Mucosa of descending colon (tissue), 3 donors: Measurements from ENCODE around the gene TRHDE. TPM values are rescaled to one million over a fixed set of nuclear protein-coding genes. Genes with fewer than 3 reads are reported as not detected.

ENCODE experiments used
- ATAC-seq: fragments of 200-7000 bp; cut with Tn5 transposase; one replicate; pipeline ENCODE4 v1.9.1; 2020; ENCODE audit warnings: mild to moderate bottlenecking, moderate library complexity
- DNase-seq, 3 donors: peaks; one replicate each; pipeline ENCODE4 v3.0.0-alpha.2; 2020
- H3K36me3 ChIP-seq: fragments of 200-600 bp; one replicate; pipeline ENCODE4 v1.8.0; 2021; ENCODE audit warnings: low read depth, mild to moderate bottlenecking
- H3K4me1 ChIP-seq: fragments of 200-600 bp; one replicate; pipeline ENCODE4 v1.8.0; 2021; ENCODE audit warnings: low read depth, mild to moderate bottlenecking
- H3K4me3 ChIP-seq: fragments of 200-600 bp; one replicate; pipeline ENCODE4 v1.8.0; 2021; ENCODE audit warnings: mild to moderate bottlenecking
- H3K9me3 ChIP-seq: fragments of 200-600 bp; one replicate; pipeline ENCODE4 v1.8.0; 2021; ENCODE audit warnings: mild to moderate bottlenecking
- intact Hi-C, 2 donors: fragments of 100-400 bp; cut with DNase I in 1 of 2; cut with micrococcal nuclease in 1 of 2; formaldehyde crosslinking; loops; one replicate each; pipeline versions ENCODE4 v1.11.0 to v1.11.1; 2022; cut with DNase I, micrococcal nuclease
- total RNA-seq, 3 donors: library from RNA; stranded (reverse); fragmentation: NEBNext Ultra II Directional in 2 of 3; extraction: Animal tissue kit (Norgen Biotek cat#: 25700) in 2 of 3; gene quantifications; one replicate each; pipeline versions ENCODE4 v1.2.1 to v1.2.4, GENCODE V29; 2021 to 2023
- TF ChIP-seq, protein P1 (sequence below): fragments of 200-600 bp; IDR thresholded peaks from one replicate; pipeline ENCODE4 v1.8.0; 2022; ENCODE audit warnings: antibody characterized with exemption, mild to moderate bottlenecking
- donor health status: DM: no; HTN: no; CAD: no; lungs with moderate emphysema.
- donor health status: DM: no; HTN: no; CAD: no.
- donor health status: DM: no; HTN: yes; CAD: no.

TRHDE gene
- total RNA-seq, 3 donors from 2014 or later: 4.7 to 11.2 (median 6.2) TPM

DNA sequence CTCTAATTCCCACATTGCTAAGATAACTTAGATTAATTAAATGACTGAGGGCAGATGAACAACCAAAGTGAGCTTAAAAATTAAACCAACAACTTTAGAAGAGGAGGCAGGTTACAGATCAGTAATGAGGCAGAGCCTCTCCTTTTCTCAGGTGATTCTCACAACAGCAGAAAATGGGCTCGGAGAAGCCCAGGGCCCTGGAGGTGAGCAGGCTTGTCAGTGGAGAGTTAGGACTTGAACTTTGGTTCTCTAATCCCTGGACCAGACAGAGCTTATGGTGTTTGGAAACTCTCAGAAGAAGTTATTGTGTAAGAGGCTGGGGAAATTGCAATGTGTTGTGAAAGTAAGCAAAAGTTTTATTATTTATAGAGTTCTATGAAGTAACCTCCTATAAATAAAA, 2.8 kb downstream of the TRHDE start:
- Histone ChIP-seq H3K4me1 (no peaks in the 10 kb centered on the region), H3K36me3 (no peaks in the 10 kb centered on the region), H3K4me3 (no peak overlapping the region), H3K9me3 (no peaks in the 10 kb centered on the region)
- TF ChIP-seq, protein P1, sequence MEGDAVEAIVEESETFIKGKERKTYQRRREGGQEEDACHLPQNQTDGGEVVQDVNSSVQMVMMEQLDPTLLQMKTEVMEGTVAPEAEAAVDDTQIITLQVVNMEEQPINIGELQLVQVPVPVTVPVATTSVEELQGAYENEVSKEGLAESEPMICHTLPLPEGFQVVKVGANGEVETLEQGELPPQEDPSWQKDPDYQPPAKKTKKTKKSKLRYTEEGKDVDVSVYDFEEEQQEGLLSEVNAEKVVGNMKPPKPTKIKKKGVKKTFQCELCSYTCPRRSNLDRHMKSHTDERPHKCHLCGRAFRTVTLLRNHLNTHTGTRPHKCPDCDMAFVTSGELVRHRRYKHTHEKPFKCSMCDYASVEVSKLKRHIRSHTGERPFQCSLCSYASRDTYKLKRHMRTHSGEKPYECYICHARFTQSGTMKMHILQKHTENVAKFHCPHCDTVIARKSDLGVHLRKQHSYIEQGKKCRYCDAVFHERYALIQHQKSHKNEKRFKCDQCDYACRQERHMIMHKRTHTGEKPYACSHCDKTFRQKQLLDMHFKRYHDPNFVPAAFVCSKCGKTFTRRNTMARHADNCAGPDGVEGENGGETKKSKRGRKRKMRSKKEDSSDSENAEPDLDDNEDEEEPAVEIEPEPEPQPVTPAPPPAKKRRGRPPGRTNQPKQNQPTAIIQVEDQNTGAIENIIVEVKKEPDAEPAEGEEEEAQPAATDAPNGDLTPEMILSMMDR: no peak
- ATAC-seq (no peak), DNase-seq (no peak)
- intact Hi-C loops: no loop called here

DNA sequence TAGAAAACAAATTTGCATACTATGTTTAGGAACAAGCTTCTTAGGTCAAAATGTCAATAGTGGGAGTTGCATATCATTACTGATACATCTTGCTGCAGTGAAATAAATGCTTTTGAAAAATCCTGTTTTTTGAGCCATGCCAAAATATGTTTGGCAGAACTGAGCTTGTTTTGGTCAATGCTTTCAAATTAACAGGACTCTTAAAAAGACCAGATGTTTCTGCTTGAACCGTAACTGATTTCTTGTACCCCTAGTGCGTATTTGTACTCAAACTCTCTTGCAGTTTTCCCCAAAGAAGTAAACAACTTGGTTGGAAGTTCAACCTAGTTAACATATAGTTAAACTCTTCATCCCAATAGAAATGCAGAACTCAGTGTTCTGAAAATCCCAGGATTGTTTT, 3.4 kb downstream of the TRHDE start:
- H3K36me3 ChIP-seq: no peaks in the 10 kb centered on the region
- no peak overlapping the region for H3K4me3 ChIP-seq
- DNase-seq (no peak), ATAC-seq (no peak)
- TF ChIP-seq, protein P1: no peak
- H3K4me1 ChIP-seq: no peaks in the 10 kb centered on the region
- H3K9me3 ChIP-seq: no peaks in the 10 kb centered on the region
- intact Hi-C loops: no loop called here

DNA sequence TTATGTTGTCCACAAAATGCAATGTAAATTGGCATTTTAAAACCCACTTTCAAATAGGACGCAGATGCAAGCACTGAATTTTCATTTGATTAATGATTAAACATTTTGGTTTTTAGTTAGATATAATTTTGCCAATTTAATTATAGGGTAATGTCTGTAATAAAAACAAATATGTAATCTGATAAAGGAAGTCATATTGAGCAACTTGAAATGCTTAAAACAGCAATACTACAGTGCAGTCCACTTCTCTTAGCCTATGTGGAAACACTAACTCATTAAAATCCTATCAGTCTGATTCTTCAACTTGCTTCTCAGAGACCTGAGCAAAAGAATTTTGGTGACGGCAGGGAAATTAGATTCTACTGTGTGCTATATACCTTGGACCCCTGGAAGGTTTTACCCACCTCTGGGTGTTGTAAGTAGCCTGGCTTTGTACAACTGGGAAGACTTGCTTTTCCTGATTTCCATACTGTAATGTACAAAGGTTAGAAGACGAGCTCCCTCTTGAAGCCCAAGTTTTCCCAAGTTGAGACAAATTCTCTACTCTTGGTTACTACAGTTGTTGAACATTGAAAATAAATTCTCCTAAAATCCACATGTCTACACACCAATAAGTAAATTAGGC, 4.1 kb downstream of the TRHDE start:
- ATAC-seq: no peak
- no peaks in the 10 kb centered on the region for H3K9me3 ChIP-seq
- H3K4me3 ChIP-seq: no peak overlapping the region
- no peaks in the 10 kb centered on the region for H3K4me1 ChIP-seq
- intact Hi-C loops: no loop called here
- DNase-seq: no peak
- TF ChIP-seq, protein P1: no peak
- H3K36me3 ChIP-seq: no peaks in the 10 kb centered on the region

GRCh38 chr12:72277415-72277814, 5.2 kb downstream of the TRHDE start:
- no peak for DNase-seq
- intact Hi-C loops: no loop called here
- Histone ChIP-seq H3K4me3 (no peak overlapping the region), H3K9me3 (no peaks in the 10 kb centered on the region), H3K4me1 (no peaks in the 10 kb centered on the region), H3K36me3 (no peaks in the 10 kb centered on the region)
- TF ChIP-seq, protein P1: no peak
- ATAC-seq: no peak

DNA sequence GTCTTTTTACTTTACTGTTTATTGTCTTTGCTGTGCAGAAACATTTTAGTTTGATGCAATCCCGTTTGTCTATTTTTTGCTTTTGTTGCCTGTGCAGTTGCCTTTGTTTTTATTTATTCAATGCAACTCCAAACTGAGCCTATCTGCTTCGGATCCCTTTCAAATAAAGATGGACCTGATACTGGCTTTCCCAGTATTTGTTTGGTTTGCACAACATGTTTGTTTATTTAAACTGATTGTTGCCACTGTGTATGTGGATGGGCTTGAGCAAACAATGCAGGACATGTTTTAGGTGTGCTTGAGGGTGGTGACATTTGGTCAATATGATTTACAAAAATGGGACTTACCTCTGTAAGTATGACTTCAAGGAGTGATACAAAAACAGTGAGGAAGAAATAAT, 6.7 kb downstream of the TRHDE start:
- H3K4me3 ChIP-seq: no peak overlapping the region
- no peaks in the 10 kb centered on the region for H3K9me3 ChIP-seq
- intact Hi-C loops: no loop called here
- H3K4me1 ChIP-seq: no peaks in the 10 kb centered on the region
- DNase-seq (no peak), ATAC-seq (no peak)
- H3K36me3 ChIP-seq: no peaks in the 10 kb centered on the region
- TF ChIP-seq, protein P1: no peak

- Histone ChIP-seq H3K9me3 (no peaks in the 10 kb centered on the region), H3K4me3 (no peak overlapping the region), H3K36me3 (no peaks in the 10 kb centered on the region), H3K4me1 (no peaks in the 10 kb centered on the region)
- TF ChIP-seq, protein P1: no peak
- intact Hi-C loops: no loop called here
- ATAC-seq (no peak), DNase-seq (no peak)
These were observed 9.0 kb downstream of the TRHDE start for GRCh38 chr12:72281126-72281525.
